ENCODE data around the gene NDST4.

DNA sequence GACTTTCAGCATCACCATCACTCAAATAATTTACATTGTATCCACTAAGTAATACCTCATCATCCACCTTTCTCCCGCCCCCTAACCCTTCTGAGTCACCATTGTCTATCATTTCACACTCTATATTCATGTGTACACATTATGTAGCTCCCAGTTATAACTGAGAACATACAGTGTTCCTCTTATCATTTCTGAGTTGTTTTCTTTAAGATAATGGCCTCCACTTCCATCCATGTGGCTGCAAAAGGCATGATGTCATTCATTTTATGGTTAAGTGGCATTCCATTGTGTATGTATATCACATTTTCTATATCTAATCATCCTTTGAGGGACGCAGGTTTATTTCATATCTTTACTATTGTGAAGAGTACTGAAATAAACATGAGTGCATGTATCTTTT is 14.6 kb upstream of the NDST4 start:
- TF ChIP-seq, protein P1, sequence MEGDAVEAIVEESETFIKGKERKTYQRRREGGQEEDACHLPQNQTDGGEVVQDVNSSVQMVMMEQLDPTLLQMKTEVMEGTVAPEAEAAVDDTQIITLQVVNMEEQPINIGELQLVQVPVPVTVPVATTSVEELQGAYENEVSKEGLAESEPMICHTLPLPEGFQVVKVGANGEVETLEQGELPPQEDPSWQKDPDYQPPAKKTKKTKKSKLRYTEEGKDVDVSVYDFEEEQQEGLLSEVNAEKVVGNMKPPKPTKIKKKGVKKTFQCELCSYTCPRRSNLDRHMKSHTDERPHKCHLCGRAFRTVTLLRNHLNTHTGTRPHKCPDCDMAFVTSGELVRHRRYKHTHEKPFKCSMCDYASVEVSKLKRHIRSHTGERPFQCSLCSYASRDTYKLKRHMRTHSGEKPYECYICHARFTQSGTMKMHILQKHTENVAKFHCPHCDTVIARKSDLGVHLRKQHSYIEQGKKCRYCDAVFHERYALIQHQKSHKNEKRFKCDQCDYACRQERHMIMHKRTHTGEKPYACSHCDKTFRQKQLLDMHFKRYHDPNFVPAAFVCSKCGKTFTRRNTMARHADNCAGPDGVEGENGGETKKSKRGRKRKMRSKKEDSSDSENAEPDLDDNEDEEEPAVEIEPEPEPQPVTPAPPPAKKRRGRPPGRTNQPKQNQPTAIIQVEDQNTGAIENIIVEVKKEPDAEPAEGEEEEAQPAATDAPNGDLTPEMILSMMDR (IDR thresholded peaks at IDR 0.05), result no peak
- no peak for TF ChIP-seq POLR2AphosphoS5 (IDR thresholded peaks at IDR 0.05)
- no peak for TF ChIP-seq POLR2A (IDR thresholded peaks at IDR 0.05)
- no peak for TF ChIP-seq EP300 (IDR thresholded peaks at IDR 0.05)
